GM19438 (cell line): ENCODE results near the gene ZFHX3.

Source experiments
- ATAC-seq: cut with Tn5 transposase; IDR thresholded peaks from one replicate; pipeline ENCODE4 v1.9.1; 2021; ENCODE audit warnings: low read depth; ENCODE audit not compliant: unreplicated experiment

The ZFHX3 gene

DNA sequence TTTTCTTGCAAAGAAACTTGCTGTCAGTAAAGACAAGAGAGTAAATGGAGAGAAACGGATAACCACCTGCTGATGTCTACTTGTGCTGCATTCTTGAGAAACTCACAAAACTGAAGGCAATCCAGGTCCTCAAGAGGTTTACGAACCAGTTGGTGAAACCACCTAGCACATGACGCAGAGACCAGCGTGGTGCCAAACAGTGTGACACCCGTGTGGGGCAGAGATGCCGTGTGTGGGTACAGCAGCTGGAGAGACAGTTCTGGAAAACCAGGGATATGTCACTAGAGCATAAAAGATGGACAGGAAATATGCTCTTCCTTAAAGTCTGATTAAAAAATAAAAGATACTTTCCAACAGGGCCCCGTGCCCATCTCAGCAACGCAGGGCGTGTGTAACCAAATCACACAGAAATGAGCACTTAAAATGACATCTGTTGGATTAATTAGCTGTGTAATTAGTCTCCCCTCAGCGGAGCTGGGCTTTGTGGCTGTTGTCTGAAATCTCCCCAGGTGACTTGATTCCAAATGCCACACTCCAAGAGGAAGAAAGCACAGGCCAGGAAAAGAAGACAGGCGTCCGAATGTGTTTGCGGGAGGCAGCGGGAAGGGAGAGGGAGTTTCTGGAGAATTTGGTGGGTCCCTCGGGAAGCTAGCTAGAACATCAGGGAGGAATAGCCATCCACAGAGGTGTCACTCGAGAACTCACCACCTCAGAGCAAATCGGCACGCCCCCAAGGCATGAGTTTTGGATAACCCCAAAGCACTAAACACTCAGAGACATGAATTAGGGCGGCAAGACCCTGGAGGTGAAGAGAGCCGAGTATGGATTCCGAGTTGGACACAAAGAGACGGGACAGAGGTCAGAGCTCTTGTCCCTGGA, 109.8 kb downstream of the ZFHX3 start:
- ATAC-seq: no peak

DNA sequence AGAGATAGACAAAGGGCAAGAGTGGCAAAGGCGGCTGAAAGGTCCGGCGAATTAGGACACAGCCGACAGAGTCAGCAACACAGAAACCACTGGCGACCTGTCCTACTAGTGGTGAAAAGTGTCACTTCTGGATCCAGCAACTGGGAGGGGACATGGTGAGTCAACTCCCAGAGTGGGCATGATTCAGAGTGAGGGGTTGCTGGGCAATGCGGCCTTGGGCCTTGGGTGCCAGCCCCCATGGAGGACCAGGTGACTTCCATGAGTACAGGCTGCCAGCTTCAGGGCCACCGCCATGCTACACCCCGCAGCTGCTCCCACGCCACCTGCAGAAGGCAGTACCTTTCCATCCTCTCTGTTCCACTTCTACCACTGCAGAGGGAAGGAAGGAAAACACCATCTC, 110.6 kb downstream of the ZFHX3 start:
- ATAC-seq: no peak

DNA sequence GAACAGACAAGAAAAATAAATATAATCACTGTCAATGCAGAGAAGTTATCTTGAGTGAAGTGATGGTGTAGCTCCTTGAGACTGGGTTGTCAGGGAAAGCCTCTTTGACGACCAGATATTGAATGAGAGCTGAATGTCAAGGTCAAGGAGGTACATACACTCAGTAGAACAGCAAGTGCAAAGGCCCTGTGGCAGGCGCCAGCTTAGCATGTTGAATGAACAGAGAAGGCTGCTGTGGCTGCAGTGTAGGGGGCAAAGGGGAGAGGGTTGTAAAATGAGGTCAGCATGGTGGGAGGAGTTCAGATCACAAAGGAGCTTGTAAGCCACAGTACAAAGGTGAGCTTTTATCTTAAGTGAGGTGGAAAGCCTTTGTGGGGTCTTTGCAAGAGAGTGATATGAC, 111.5 kb downstream of the ZFHX3 start:
- no peak for ATAC-seq

DNA sequence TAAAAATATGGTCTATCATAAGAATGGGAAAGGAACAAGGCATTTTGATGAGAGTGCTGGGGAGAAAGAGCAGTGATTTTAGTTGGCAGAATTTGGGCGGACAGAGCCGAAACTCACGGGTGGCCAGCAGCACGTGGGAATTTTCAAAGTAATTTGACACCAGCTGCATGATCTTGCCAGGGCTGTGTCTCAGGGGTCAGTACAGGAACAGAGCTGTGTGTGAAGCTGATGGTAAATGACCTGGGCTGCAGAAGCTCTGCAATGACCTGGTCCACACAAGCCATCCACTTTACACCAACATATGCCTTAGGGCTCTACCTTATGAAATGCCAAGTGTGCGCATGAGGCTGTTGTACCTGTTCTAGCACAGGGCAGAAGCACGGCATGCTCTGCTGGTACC, 112.0 kb downstream of the ZFHX3 start:
- ATAC-seq: no peak

DNA sequence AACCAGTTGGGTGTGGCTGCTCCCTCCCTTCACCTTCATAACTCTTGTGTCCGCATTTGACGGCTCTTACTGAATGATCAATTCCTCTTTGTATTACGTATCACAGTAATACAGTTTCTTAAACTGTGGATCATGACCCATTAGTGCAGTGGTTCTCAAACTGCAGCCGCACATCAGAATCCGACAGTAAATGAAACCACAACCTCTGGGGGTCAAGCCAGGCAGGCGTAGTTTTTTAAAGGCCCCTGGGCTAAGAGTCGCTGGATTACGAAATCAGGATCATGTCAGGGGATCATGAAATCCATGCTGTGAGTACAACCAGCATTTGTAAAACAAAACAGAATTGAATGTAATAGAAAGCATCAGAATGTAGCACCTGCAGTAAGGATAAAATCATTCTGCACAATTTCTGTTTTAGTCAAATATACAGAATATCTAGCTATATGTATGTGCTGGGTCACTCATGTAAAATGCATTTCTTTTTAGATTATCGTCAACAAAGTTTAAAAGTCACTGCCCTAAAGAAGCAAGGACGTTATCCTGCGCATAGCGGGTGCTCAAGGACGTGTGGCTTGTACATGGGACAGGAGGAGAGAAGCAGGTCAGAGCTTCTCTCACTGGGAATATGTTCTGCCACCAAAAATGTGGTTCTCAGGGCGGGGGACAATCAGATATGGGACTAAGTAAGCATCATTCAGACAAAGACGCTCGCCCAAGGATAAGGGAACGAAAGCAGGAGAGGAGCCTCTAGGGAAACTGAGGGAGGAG, 113.1 kb downstream of the ZFHX3 start:
- ATAC-seq: no peak

DNA sequence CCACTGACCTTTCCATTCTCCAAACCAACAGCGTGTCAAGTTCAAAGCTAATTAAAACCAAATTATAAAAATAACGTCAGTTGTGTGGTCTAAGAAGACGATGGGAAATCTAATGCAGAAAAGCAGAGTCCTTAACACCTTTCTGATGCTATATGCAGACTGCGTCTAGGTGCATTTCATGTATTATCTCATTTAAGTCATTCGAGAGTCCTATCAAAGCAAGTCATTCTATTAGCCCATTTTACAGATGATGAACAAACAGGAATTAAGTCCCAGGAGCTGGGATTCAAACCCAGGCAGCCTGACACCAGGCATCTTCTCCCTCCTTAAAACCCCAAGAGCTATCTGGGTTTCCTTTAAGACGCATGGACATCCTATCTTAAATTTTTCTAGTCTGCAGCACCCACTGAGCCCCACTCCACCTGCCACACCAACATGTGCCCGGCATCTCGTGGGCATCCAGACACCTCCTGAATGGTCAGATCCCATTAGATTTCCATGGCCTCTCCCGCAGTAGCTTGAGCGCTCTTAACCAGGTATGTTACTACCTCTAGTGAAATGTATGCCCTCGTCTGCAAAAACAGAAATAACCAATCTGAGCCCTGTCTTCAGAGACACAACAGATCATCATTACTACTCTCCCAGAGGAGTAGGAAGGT, 115.1 kb downstream of the ZFHX3 start:
- no peak for ATAC-seq

DNA sequence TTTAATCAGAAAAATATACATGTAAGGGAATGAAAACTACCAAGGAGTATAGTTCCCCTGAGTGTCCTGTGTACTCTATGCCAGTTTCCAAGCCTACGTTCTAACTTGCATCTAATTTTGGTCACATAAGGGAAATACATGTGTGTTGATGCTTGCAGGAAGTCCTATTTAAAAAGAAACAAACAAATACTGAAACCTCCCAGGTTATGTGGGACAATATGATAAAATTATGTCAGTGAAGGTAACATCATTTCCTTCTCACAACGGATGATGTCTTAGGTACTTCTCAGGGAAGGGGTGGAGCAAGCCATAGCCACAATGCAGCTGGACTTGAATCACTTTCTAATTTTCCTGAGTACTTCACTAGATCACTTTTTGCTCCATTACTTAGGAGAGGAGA, 115.9 kb downstream of the ZFHX3 start:
- no peak for ATAC-seq

DNA sequence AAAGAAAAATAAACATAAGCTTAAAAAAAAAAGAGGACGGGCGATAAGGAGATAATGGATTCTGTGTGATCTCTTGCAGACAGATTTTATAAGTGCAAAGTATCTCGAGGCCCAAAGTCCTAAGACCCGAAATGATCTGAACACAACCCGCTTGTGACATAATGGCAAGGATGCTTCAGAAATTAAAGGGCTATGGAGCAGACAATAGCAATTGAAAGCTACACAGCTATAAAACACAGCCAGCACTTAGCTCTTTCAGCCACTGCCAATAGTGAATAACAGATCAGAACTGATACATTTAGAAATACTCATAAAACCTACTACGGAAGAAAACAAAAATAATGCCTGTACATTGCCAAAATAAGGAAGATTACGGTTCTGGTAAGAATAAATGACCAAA, 117.5 kb downstream of the ZFHX3 start:
- ATAC-seq: no peak

DNA sequence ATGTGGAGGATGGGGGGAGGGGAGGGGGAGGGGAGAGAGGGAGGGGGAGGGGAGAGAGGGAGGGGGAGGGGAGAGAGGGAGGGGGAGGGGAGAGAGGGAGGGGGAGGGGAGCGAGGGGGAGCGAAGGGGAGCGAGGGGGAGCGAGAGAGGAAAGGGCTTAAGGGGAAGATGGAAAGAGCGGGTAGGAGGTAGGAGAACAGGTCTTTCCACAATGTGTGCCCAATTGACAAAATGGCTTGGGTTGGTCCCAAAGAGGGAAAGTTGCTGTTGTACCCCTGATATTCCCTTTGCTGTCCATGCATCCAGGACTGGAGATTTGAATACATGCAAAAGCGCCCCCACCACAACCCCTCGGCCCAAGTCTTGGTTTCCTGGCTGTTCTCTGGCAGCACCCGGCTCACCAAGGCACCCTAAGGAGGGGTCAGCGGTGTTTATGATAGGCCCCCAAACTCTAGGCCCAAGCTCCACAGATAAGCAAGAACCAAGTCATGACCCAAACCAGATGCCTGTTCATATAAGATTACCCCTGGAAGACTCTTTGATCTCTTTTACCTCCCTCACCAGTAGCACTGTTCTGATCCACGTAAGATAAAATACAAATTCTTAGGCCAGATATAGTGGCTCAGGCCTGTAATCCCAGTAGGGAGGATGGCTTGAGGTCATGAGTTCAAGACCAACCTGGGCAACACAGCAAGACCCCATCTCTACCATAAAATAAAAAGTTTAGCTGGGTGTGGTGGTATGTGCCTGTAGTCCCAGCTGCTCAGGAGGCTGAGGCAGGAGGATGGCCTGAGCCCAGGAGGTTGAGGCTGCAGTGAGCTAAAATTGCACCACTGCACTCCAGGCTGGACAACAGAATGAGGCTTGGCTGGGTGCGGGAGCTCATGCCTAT, 119.6 kb downstream of the ZFHX3 start:
- no peak for ATAC-seq

DNA sequence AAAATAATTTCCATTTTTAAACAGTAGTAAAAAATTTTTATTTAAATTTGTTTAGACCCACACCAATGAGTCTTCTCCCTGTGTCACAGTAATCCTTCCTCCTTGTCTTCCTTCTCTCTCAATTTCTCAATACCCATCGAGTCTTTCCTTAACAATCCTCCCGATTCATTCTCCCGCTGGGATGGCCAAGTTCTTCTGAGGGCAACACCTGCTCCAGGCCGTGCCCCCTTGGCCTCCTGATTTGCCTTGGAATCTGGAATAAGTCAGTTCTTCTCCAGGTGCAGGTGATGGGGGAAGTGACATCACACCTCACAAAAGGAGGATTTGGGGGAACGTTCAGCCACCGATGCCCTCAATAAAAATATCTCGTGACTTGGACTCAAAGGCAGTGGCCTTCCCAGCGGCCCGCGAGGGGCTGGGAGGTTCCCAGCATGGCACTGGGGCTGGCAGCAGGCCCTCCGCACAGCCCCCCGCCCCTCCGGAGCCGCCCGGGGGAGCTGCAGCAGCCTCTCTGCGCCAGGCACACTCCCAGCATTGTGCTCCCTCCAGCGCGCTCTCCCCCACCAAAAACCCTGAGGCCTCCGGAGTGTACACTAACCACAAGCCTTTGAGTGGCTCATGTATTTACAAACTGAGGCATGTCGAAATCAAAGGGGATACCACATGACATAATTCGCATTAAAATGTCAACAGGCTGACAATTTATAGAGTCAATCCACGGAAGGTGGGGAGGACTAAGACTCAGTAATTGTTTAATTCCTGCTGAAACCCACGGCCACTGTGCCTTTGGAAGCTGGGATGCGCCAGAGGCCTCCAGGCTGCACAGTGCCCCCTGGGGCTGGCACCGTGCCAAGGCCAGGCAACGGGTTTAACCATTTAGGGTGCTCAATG, 120.5 kb downstream of the ZFHX3 start:
- no peak for ATAC-seq

DNA sequence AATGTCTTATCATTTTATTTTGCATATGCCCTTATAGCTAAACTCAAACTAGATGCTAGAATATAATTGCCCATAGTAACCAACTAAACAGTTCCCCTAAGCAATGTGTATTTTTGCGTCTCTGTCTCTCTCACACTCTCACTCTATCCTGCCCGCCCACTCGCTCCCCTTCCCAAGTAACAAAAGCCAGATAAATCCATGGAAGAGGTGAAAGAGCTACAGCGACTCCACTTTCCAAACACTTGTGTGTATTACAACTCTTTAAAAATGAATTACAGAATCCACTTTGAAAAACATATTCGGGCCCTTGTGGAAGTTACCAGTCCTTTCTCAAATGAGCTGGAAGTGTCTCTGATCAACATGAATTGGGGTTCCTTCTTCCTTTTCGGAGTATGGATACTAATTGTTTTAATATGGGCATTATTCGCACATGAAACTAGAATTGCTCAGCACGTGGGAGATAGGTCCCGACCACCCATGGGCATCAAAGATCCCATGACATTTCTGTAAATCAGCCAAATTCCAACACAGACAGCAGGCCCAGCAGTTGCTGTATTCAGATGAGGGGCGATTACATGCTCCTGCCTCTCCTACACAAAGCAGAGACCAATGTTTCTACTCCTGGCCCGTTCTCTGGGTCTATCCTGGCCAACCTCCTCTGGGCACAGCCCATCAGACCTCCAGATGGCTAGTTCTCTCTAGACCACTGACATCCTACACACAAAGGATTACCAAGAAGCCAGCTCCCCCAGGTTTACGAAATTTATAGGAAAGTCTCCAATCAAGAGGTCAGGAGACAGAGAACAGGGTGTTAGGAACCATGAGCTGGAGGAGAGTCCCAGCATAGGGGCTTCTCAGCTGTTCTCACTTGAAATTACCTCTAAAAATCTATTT, 121.5 kb downstream of the ZFHX3 start:
- ATAC-seq: no peak

DNA sequence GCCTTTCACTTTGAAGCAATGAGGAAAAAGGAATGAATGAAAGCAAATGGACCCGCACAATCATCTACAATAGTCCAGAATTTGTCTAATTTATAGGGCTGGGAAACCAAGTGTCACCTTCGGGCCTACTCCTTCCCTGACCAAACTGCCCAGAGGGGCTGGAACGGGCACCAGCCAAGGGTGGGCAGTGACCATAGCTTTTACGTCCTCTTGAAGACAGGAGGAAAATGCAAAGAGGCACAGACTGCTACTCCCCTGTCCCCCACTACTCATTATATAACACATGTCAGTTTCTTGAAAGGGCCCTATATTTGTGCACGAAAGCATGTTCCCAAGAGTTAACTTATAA, 122.3 kb downstream of the ZFHX3 start:
- no peak for ATAC-seq

DNA sequence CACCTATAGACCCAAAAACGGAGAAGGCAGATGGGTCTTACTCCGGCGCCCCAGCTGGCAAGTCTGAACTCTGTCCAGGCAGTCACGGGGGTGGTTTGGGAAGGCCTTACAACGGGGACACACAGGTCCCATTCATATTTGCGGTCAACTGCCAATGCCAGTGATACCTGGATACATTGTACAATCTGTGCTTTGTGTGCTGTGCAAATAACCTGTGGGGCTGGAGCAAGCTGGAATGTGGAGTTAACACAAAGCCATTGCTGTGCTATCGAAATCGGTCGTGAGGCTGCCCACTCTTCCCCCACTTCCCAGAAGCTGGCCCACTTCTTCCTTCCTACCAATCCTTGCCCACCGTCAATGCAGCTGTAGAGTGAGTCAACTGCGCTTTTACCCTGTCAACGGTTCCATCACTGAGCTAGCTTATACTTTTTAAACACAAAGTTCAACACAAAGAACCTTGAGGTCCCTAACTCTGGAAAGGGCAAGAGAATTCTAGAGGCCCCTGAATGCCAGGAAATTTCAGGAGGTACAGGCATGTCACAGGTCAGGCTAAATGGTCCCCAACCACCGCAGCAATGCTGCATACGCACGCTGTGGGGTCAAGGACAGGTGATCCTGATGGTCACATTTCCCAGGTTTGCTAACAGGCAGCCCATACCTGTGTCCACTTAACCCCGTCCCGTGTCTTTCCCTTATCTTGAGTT, 122.8 kb downstream of the ZFHX3 start:
- no peak for ATAC-seq

DNA sequence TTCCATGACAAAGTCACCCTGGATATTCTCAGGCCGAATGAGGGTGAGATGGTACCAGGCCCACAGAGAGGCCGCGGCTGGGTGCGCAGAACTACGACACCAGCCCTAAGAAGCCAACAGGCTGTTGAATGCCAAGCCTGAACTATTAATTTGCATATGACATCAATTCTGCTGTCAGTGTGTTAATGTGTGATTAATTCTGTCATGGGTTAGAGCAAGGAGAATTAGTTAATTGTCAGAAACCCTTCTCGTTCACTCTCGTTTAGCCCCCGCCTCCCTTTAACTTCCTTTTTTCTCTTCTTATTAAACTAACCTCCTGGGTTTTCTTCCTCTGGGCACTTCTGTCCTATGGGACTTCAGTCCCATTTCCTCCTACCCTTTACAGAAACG, 123.4 kb downstream of the ZFHX3 start:
- ATAC-seq: no peak

DNA sequence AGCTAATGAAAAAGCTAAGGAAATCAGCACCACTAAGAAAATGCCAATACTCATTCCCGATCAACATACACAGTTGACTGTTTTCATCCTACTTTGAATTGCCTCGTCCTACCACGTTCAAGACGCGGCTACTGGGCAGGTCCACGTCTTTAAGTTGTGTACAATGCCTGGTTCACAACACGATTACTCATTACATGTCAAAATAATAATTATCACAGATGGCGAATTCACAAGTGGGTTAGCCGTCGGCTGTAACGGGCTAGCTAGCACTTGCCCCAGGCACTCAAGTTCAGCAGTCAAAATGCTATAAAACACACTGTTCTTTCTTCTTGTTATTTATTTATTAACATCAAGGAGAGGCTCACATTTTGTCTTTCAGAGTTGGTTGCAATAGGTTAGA, 124.2 kb downstream of the ZFHX3 start:
- no peak for ATAC-seq

DNA sequence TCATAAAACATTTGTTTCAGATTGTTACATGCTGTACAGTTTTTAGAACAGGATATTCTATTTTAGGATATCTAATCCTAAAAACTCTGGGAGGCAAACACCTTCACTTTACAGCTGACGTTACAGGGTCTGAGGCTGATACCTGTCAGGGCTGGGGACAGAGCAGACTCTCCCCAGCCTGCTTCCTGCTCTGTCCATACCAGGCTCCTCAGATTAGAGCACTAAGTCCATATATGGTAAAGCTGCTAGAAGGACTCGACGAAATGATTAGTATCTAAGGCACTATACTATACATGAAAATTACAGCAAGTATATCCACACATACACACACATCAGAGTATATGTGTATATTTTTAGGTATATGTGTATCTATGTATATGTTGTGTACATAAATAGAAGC, 125.2 kb downstream of the ZFHX3 start:
- no peak for ATAC-seq

DNA sequence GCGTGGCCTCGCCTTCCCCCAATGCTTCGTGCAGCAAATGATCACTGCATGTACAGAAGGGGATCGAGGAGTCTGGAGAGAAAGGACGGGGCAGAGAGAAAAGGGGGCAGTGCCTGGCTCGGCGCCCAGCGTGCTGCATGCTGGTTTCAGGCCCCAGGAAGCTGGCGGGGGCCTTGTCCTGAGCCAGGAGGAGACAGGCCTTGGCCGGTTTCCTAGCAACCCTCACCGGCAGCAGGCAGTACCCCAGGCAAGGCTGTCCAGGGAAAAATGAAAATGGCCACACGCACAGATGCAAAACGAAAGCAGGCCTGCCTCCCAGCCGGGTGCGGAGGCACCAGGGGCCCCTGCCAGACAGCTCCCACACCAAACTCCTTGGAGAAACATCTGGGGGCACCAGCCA, 126.3 kb downstream of the ZFHX3 start:
- ATAC-seq: no peak

DNA sequence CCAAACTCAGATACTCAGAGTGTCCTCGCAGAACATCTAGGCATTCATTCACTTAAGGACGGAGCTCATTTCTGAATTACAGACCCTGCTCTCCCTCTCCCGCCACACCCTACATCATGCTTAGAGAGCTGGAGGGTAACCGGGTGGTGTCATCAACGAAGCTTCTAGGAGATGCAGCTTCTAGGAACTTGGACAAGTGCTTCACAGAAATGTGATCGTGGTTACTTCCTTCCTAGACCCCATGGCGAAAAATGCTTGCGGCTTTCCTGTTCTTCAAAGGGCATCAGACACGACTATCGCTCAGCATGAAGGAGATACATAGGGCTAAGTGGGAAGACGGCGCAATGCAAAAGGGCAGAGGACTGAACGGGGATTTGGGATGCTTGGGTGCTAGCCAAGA, 126.8 kb downstream of the ZFHX3 start:
- ATAC-seq: no peak
